ENCODE measurements around the gene PRKN. TPM values are rescaled to one million over a fixed set of nuclear protein-coding genes. Genes with fewer than 3 reads are reported as not detected.
A peak's percentile ranks its signal among the peaks of the same experiment; 100 is the strongest.

Gene PRKN
- total and polyA plus RNA-seq, 5 experiments from 2014 or later, result 2.2 to 5.6 (median 3.5) TPM

- Mint-ChIP-seq H3K4me1 (no peaks in the 10 kb centered on the region), H3K27me3 (peaks cover 0 to 4% (median 3%) of the 10 kb centered on the region in 5 donors), H3K36me3 (peaks cover 0 to 6% (median 3%) of the 10 kb centered on the region in 3 donors), H3K9me3 (peaks cover 0 to 7% (median 0%) of the 10 kb centered on the region in 9 donors), H3K4me3 (no peak overlapping the region), H3K27ac (no peak overlapping the region)
- DNase-seq (no peak), ATAC-seq (no peak)
- POLR2A ChIA-PET, result no interaction called here
These were observed 1323.8 kb downstream of the PRKN start for GRCh38 chr6:161403717-161404116.

DNA sequence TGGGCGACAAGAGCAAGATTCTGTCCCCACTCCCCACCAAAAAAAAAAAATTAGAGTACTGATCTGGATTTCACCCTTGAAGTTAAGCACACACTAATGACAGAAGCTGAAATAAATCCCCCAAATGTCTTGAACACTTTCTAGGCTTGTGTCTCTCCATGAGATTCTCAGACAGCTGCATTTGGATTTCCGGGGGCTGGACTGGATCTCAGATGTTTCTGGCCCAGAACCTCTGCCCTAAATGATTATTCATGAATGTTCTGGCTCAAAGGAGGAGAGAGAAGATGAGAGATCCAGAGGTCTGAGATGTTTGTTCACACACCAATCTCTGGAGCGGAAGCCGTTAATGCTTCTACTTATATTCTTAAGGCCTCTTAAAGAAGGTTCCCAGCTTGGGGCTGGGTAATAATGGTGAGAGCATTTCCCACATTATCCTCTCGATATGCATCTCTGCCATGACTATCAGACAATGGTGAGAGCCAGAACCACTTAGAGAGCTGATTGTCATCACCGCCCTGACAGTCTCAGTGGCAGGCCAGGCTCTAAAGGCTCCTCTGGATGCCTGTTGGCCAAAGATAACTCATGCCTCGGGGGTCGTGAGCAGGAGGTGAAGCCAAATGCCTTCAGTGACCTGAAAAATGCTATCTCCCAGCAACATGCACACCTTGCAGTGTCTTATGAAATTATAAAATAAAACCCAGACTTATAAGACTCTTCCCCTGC, 1325.8 kb downstream of the PRKN start:
- POLR2A ChIA-PET, result no interaction called here
- peaks cover 0 to 6% (median 3%) of the 10 kb centered on the region in 3 donors for H3K36me3 Mint-ChIP-seq
- no peak for ATAC-seq
- H3K9me3 Mint-ChIP-seq, result peaks cover 0 to 7% (median 0%) of the 10 kb centered on the region in 9 donors
- no peak overlapping the region for H3K27ac Mint-ChIP-seq
- peaks cover 0 to 6% (median 3%) of the 10 kb centered on the region in 5 donors for H3K27me3 Mint-ChIP-seq
- H3K4me1 Mint-ChIP-seq, result no peaks in the 10 kb centered on the region
- DNase-seq, result no peak
- no peak overlapping the region for H3K4me3 Mint-ChIP-seq

GRCh38 chr6:161400671-161401070, 1326.9 kb downstream of the PRKN start:
- DNase-seq, result no peak
- no peak for ATAC-seq
- peaks cover 0 to 7% (median 0%) of the 10 kb centered on the region in 9 donors for H3K9me3 Mint-ChIP-seq
- no peak overlapping the region for H3K4me3 Mint-ChIP-seq
- no peaks in the 10 kb centered on the region for H3K4me1 Mint-ChIP-seq
- POLR2A ChIA-PET, result no interaction called here
- no peak overlapping the region for H3K27ac Mint-ChIP-seq
- peaks cover 0 to 6% (median 3%) of the 10 kb centered on the region in 3 donors for H3K36me3 Mint-ChIP-seq
- peaks cover 0 to 6% (median 0%) of the 10 kb centered on the region in 5 donors for H3K27me3 Mint-ChIP-seq

DNA sequence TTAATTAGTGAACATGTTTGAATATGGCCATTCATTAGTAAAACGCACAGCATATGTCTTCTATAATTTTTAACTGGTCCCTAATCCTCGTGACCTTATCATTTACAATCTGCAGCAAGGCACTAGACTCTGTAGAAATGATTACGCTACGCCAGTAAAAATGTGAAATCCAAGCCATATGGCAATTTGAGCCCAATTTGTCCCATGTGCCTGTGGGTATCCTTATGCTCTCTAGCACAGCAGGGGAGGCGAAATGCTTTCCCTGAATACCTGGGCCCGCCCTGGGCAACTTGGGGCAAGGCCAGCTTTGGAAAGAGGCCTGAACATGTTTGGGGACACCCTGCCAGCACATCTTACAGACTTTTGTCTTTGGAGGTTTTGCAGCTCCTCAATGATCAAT, 1331.0 kb downstream of the PRKN start:
- no peak overlapping the region for H3K27ac Mint-ChIP-seq
- no peak for DNase-seq
- peaks cover 0 to 6% (median 0%) of the 10 kb centered on the region in 5 donors for H3K27me3 Mint-ChIP-seq

DNA sequence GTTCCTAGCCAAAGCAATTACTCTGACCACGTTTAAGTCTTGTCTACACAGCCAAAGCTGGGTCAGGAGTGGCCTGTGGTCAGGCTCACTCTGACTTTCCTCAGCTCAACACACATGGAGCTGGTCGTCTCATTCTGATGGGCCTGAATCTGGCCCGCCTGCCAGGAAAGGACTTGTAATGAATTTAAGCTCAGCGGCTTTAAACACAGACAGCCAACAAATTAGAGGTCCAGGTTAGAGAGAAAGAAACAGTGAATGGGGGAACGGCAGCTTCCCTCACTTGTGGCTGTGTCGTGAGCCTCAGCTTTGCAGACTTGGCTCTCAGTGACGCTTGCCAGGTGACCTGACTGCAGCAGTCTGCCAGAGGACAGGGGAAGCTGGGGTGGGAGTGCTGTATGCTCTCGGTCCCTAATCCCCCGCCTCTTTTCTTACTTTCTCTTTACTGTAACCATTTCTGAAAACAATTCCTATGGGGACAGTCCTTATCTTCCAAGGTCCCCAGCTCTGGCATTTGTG, 1331.8 kb downstream of the PRKN start:
- DNase-seq, result no peak
- Mint-ChIP-seq H3K4me1 (no peaks in the 10 kb centered on the region), H3K36me3 (no peaks in the 10 kb centered on the region), H3K9me3 (no peaks in the 10 kb centered on the region), H3K27ac (no peak overlapping the region), H3K27me3 (peaks cover 0 to 6% (median 0%) of the 10 kb centered on the region in 5 donors), H3K4me3 (no peak overlapping the region)
- POLR2A ChIA-PET, result no interaction called here
- ATAC-seq, result no peak

More for the DNA sequence above, 1331.0 kb downstream of the PRKN start:
- H3K36me3 Mint-ChIP-seq, result peaks cover 0 to under 1% (median 0%) of the 10 kb centered on the region in 3 donors
- no peak overlapping the region for H3K4me3 Mint-ChIP-seq
- no peaks in the 10 kb centered on the region for H3K9me3 Mint-ChIP-seq
- H3K4me1 Mint-ChIP-seq, result no peaks in the 10 kb centered on the region
- POLR2A ChIA-PET, result no interaction called here
- ATAC-seq, result no peak

DNA sequence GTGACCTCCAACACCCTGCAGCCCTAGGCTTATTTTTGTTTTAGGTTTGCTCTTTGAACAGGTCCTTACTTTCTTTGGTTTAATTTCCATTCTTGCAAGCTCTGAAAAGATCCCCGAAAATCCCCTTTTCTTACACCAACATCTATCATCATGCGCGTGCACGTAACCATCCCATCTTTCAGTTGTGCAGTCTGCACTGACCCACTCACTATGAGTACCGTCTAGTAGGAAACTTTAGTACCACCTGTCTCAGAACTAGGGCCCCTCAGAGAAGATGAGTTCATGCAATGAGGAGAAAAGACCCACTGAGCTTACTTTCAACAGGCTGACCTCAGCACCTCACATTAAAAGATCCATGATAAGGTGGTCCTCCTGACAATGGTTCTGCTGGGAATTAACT, 1333.1 kb downstream of the PRKN start:
- Mint-ChIP-seq H3K27ac (no peak overlapping the region), H3K4me1 (no peaks in the 10 kb centered on the region), H3K27me3 (peaks cover 0 to 6% (median 0%) of the 10 kb centered on the region in 5 donors), H3K36me3 (no peaks in the 10 kb centered on the region), H3K4me3 (no peak overlapping the region), H3K9me3 (no peaks in the 10 kb centered on the region)
- POLR2A ChIA-PET, result interaction anchor here (0.7 kb wide), 1 partner anchor 454 kb away, joined by 3 read pairs; no protein-coding TSS in a partner anchor
- ATAC-seq (no peak), DNase-seq (no peak)

GRCh38 chr6:161393839-161394364, 1333.7 kb downstream of the PRKN start:
- no peak overlapping the region for H3K4me3 Mint-ChIP-seq
- POLR2A ChIA-PET, result interaction anchor here (0.7 kb wide), 1 partner anchor 453 kb away, joined by 3 read pairs; no protein-coding TSS in a partner anchor
- H3K4me1 Mint-ChIP-seq, result no peaks in the 10 kb centered on the region
- peaks cover 0 to 5% (median 0%) of the 10 kb centered on the region in 9 donors for H3K9me3 Mint-ChIP-seq
- ATAC-seq (peak; percentile 95 to 98), DNase-seq (peak in 9 of 10 donors; percentile 10 to 77 (median 41))
- H3K27me3 Mint-ChIP-seq, result peaks cover 0 to 5% (median 0%) of the 10 kb centered on the region in 5 donors
- H3K27ac Mint-ChIP-seq, result no peak overlapping the region
- H3K36me3 Mint-ChIP-seq, result no peaks in the 10 kb centered on the region

DNA sequence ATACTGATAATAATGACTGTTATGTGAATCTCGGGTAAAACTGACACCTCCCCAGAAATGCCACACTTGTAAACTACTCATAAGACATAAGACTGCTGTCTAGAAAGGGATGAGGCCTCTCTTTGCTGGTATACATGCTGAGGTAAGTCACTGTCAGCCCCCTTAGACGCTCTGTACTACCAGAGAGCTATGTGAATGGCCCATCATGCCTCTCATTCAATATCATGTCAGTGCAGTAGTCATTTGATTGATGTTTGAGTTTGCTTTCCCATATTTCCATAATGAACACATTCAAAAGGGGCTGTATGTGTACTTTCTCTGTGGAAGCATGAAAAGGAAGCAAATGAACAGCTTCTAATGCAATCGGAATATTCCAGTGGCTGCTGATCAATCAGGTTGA, 1334.3 kb downstream of the PRKN start:
- no peaks in the 10 kb centered on the region for H3K36me3 Mint-ChIP-seq
- H3K9me3 Mint-ChIP-seq, result peaks cover 0 to 9% (median 0%) of the 10 kb centered on the region in 9 donors
- ATAC-seq (no peak), DNase-seq (no peak)
- no peak overlapping the region for H3K4me3 Mint-ChIP-seq
- H3K27me3 Mint-ChIP-seq, result peaks cover 0 to 2% (median 0%) of the 10 kb centered on the region in 5 donors
- no peak overlapping the region for H3K27ac Mint-ChIP-seq
- POLR2A ChIA-PET, result no interaction called here
- H3K4me1 Mint-ChIP-seq, result no peaks in the 10 kb centered on the region

DNA sequence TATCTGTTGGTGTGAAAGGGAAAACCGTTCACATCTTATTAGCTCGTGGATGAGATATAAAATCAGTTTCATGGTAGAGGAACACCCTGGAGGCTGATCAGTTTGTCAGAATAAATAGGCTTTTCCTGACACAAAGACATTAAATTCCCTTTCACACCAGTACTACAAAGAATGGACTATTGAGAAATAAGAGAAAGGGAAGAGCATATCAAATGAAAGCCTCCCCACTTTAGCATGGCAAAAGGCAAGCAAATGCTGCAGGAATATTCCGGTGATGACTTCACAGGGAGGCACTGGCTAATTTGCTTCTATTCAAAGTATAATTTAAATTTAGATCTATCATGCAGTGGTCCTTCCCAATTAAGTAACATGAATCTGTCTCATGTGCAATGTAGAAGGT, 1337.8 kb downstream of the PRKN start:
- H3K36me3 Mint-ChIP-seq, result peaks cover 0 to 6% (median 4%) of the 10 kb centered on the region in 3 donors
- no peaks in the 10 kb centered on the region for H3K4me1 Mint-ChIP-seq
- H3K9me3 Mint-ChIP-seq, result peaks cover 0 to 16% (median 2%) of the 10 kb centered on the region in 9 donors
- no peaks in the 10 kb centered on the region for H3K27me3 Mint-ChIP-seq
- no peak overlapping the region for H3K27ac Mint-ChIP-seq
- no peak overlapping the region for H3K4me3 Mint-ChIP-seq
- POLR2A ChIA-PET, result no interaction called here
- no peak for ATAC-seq
- DNase-seq, result no peak

DNA sequence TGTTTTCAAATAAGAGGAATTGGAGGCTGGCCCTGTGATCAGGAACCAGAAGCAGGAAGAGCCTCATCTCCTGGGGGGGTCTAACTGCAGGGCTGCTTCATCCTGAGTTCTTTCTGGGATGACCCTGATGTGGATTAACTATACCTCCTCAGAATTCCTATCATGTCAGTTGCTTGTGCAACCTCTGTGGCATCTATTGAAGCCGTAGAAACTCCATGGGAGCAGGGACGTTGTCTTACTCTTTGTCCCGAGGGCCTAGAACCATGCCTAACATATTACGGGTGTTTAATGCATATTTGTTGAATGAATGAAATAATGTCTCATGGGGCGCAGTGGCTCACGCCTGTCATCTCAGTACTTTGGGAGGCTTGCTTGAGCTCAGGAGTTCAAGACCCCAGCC, 1343.6 kb downstream of the PRKN start:
- no peak overlapping the region for H3K27ac Mint-ChIP-seq
- peaks cover 3 to 6% (median 4%) of the 10 kb centered on the region in 3 donors for H3K36me3 Mint-ChIP-seq
- ATAC-seq, result no peak
- H3K4me1 Mint-ChIP-seq, result no peaks in the 10 kb centered on the region
- no peaks in the 10 kb centered on the region for H3K27me3 Mint-ChIP-seq
- no peak for DNase-seq
- no peak overlapping the region for H3K4me3 Mint-ChIP-seq
- H3K9me3 Mint-ChIP-seq, result peaks cover 0 to 12% (median 0%) of the 10 kb centered on the region in 9 donors
- POLR2A ChIA-PET, result no interaction called here

GRCh38 chr6:161379834-161380582, 1347.6 kb downstream of the PRKN start:
- no peak overlapping the region for H3K4me3 Mint-ChIP-seq
- no peak overlapping the region for H3K27ac Mint-ChIP-seq
- H3K27me3 Mint-ChIP-seq, result peaks cover 0 to 2% (median 0%) of the 10 kb centered on the region in 5 donors
- no peaks in the 10 kb centered on the region for H3K9me3 Mint-ChIP-seq
- peaks cover 0 to 3% (median 0%) of the 10 kb centered on the region in 3 donors for H3K36me3 Mint-ChIP-seq
- DNase-seq, result no peak
- POLR2A ChIA-PET, result no interaction called here
- ATAC-seq, result no peak
- no peaks in the 10 kb centered on the region for H3K4me1 Mint-ChIP-seq

GRCh38 chr6:161378115-161378514, 1349.5 kb downstream of the PRKN start:
- H3K27me3 Mint-ChIP-seq, result peaks cover 0 to 2% (median 0%) of the 10 kb centered on the region in 5 donors
- H3K27ac Mint-ChIP-seq, result no peak overlapping the region
- DNase-seq (no peak), ATAC-seq (no peak)
- peaks cover 0 to 3% (median 0%) of the 10 kb centered on the region in 3 donors for H3K36me3 Mint-ChIP-seq
- POLR2A ChIA-PET, result no interaction called here
- no peaks in the 10 kb centered on the region for H3K9me3 Mint-ChIP-seq
- H3K4me1 Mint-ChIP-seq, result no peaks in the 10 kb centered on the region
- H3K4me3 Mint-ChIP-seq, result no peak overlapping the region

DNA sequence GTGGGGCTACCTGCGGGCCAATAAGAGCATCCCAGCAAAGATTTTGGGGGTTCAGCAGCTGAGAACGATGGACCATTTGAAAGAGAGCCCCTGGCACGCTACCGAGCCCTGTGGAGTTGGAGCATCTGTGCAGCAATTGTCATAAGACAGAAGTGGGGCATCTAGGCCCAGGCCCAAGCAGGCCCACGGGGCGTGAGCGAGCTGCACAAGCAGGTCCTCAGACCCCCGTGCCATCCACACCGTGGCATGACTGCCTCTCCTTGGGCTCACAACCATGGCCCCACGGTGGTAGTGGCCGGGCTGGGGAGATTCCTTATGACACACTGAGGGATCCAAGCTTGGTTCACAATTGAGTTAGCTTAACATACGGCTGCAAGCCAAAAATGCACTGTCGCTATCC, 1350.5 kb downstream of the PRKN start:
- H3K27me3 Mint-ChIP-seq, result peaks cover 0 to 2% (median 0%) of the 10 kb centered on the region in 5 donors
- no peak overlapping the region for H3K4me3 Mint-ChIP-seq
- DNase-seq, result no peak
- peaks cover 0 to under 1% (median 0%) of the 10 kb centered on the region in 3 donors for H3K36me3 Mint-ChIP-seq
- H3K27ac Mint-ChIP-seq, result no peak overlapping the region
- no peaks in the 10 kb centered on the region for H3K4me1 Mint-ChIP-seq
- H3K9me3 Mint-ChIP-seq, result no peaks in the 10 kb centered on the region
- no peak for ATAC-seq
- POLR2A ChIA-PET, result no interaction called here

Measured in naive thymus-derived CD8-positive, alpha-beta T cell (primary cell).